COLO668 (cell line): Measurements from ENCODE around the gene SMAP2.

Experiments
- DNase-seq: peaks from one replicate; lab custom pipeline; 2025; ENCODE audit not compliant: unreplicated experiment; lab: John Stamatoyannopoulos, UW

The SMAP2 gene

DNA sequence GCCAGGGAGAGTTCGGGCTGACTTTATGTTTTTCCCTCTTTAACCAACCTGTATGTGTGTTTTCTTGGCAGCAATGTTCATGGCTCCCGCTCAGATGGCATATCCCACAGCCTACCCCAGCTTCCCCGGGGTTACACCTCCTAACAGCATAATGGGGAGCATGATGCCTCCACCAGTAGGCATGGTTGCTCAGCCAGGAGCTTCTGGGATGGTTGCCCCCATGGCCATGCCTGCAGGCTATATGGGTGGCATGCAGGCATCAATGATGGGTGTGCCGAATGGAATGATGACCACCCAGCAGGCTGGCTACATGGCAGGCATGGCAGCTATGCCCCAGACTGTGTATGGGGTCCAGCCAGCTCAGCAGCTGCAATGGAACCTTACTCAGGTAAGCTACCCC lies 43.2 kb downstream of the SMAP2 start:
- DNase-seq, result no peak

DNA sequence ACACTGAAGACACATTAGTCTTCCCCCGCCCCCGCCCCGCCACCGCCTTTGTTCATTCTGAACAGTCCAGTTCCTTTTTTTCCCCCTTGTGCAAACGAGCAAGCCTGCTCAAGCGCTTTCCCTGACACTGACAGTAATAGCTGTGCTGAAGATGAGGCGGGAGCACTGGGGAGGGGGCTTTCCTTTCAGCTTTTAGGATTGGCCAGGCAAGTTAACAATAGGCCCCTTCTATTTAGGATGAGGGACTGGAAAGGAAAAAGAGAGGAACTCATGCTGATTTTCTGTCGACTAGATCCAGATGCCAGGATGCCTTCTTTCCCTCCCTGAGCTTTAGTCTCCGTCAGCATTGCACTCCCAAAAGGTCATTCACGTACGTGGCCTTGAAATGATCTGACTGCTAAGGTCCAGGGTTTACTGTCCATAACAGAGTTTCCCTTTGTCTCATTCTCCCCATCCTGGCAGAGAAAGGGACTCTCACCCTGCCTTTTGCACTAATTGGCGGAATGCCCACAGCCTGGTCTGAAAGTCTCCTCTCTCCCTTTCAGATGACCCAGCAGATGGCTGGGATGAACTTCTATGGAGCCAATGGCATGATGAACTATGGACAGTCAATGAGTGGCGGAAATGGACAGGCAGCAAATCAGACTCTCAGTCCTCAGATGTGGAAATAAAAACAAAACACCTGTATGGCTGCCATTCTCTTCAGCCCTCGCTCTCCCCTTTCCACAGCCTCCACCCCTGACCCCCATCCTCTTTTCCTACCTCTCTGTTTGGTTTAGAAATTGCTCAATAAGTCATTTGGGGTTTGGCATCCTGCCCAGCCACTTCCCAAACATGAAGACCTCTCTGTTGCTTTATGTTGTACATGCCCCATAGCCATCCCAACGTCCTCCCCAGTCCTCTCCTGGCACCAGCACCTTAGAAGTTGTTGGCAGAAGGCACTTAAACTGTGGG lies 48.2 kb downstream of the SMAP2 start:
- DNase-seq, result peak; percentile 100

DNA sequence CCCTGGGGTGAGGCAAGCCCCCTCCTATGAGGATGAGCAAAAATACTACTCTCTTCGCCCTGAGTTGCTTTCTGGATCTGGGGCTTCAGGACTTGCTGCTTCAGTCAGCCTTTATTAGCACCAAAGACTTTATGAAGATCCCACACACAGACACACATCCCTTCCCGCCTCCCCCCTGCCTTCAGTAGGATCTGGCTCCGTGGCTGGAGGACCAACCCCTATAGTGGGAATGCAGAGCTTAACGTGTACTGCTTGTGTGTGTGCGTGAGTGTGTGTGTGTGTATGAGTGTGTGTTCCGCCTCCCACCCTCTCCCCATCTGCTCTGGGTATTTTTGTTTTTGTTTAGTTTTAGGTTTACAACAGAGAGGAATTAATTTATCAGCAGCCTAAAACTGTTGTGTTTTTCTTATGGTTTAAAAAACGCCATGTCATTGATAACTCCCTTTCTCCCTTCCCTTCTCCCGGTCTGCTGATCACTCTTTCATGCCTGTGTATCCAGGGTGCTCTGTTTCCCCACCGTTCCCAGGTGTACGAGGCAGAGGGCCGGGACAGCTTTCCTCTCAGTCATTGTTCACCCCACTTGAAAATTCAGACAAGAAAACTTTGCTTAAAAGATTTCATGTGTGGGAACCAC lies 49.2 kb downstream of the SMAP2 start:
- DNase-seq, result no peak

DNA sequence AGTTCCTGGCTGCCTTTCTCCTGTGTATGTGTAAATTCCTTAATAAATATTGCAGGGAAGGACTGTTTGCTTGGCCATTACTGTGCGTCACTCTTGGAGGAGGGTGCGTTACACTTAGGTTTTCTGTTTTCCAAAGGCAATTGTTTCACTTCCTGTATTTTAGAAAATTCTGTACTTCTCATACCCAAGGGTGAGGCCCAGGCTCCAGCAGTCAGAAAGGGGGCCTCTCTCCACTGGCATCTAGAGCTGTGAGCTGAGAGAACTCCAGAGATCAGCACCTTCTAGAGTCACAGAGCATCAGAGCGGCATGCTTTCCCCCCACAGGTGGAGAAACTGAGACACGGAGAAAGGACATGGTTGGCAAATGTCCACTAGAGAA lies 49.7 kb downstream of the SMAP2 start:
- no peak for DNase-seq

DNA sequence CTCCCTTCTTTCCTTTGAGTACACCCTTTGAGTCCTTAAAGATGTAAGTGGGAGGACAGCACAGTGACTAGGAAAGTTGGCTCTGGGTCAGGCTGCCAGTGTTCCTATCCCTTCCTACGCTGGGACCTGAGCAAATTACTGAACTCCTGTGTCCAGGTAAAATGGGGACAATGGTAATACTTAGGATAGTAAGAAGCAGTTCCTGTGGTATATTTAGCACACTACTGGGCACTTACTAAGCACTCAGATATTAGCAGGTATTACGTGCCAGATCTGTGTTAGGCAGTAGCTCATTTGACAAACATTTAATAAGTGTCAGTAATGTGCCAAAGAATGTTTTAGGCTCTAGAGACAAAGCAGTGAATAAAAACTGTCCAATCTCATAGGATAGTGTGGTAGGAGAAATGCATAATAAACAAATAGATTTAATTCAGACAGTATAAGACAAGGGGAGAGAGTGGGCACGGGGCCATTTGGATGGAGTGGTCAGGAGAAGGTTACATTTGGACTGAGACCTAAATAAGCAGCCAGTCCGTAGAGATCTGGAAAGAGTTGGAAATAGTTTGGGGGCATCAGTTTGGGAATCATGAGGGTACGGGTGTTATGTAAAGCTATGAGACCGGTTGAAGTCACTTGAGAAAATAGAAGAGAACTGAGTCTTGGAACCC lies 50.6 kb downstream of the SMAP2 start:
- no peak for DNase-seq

DNA sequence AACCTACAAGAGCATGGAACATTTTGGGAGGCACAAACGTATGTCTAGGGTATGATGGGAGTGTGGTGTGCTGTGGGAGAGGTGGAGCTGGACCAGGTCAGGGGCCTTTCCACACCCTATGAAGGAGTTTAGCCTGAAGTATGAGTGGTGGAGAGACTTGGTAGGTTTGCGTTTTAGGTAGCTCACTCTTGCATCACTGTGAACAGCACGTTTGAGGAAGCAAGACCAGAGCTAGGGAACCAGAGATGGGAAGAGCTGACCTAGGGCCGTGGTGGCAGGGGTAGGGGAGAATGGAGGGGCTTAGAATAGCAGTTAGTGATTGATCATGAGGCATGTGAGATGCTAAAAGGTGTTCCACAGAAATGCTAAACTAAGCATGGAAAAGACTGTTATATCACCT lies 51.7 kb downstream of the SMAP2 start:
- no peak for DNase-seq

DNA sequence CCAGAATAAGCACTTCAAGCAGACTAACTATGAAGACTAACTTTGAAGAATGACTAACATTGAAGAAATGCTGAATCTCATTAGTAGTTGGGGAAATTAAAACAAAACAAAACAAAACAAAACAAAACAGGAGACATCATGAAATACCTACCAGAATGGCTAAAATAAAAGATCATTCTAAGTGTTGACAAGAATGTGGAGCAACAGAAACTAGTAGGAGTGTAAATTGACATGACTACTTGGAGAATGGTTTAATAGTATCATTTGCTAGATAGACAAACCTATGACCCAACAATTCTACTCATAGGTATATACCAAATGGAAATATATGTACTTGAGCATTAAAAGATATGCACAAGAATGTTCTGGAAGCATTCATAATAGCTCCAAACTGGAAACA lies 57.9 kb downstream of the SMAP2 start:
- no peak for DNase-seq

DNA sequence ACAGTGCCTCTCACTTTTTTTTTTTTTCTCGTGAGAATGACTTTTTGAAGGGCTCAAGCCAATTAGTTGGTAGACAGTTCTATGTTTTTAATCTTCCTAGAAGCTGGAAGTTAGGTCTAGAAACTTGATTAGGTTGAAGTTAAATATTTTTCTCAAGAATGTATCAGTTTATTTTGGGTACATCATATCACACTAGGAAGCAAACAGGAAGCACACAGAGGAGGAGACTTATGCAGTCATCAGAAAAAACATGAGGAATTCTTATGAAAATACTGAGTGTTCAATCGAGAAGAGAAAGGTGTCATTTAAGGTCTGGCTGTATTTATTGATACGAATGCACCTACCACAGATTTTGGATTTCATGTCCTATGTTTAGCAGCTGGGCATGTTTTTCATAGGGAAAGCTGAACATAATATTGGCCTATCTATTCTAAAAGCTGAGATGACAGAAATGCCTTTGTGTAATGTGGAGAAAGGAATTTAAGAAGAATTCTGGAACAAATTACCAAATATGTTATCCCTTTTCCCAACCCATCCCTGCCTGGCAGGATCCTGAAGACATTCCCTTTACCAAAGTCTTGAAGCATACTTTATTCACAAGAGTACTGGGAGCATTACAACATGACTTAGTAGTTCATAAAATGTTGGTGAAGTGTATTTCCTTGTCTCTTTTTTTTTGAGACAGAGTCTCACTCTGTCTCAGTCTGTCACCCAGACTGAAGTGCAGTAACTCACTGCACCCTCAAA lies 59.3 kb downstream of the SMAP2 start:
- no peak for DNase-seq

DNA sequence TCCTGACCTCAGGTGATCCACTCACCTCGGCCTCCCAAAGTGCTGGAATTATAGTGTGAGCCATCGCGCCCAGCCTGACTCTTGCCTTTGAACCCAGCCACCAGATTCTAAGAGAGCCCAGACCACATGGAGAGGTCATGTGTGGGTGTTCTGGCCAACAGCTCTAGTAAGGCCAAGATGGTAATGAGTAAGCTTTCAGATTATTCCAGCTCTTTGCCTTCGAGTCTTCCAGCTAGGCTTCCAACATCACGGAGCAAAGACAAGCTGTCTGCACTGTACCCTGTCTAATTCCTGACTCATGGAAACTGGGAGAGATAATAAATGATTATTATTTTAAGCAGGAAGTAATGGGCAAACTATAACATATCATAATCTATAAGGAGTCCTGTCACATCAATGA lies 61.9 kb downstream of the SMAP2 start:
- DNase-seq, result no peak

DNA sequence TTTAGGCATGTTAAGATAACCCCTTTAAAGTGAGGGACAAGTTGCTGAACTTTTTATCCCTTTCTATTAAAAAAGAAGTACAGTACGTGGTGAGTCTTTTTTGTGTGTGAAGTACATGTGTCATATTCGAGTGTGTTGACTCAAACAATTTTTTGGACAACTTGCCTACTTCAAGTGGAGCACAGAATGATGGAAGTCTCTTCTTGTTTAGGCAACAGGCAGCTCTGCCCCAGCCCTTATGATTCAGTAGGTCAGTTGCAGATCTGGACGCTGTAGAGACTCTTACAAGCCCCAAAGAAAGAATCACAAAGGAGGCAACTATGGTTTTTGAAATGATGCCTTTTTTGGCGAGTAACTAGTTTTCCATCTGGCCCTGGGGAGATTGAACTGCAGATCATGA lies 62.3 kb downstream of the SMAP2 start:
- DNase-seq, result no peak

DNA sequence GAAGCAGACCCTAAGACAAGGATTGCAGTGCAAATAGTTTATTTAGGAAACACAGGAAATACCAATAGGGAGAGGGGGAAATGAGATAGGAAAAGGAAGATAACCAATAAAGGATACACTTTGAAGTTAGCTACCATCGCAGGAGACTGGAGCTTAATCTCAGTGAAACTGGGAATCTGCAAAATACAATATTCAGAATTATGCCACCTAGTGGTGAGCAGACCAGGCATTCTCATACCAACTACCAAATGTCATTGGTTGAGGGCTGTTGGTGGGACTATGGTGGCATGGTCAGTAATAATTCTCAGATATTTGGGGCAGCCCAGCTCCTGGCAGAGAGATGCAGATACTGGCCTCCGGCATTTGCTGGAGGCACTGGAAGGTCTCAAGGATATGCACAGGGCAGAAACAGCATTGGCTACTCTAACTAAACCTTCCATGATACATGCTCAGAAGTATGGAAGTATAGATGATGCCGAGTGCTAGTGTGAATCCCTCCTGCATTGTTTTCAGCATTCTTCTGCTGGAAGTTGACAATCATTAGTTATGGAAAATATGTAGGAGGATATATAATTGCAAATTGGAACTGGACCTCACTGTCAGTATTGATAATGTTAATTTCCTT lies 65.0 kb downstream of the SMAP2 start:
- peak; percentile 95 for DNase-seq

DNA sequence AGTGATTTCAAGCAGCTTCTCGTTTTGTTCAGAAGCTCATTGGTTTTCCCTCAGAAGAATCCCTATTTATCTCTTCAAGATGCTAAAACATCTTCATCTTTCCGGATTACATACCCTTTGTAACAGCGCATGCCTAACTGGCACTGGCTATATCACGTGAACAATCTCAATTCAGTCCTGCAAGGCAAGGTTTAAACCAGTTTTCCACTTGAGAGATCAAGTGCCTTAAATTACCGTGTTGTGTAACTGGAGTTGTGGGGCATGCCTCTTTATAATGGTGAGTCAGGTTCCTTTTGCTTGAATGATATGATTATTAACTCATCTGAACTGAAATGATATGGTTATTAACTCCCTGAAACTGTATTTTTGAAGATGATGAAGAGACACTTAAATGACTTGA lies 65.7 kb downstream of the SMAP2 start:
- DNase-seq, result no peak

DNA sequence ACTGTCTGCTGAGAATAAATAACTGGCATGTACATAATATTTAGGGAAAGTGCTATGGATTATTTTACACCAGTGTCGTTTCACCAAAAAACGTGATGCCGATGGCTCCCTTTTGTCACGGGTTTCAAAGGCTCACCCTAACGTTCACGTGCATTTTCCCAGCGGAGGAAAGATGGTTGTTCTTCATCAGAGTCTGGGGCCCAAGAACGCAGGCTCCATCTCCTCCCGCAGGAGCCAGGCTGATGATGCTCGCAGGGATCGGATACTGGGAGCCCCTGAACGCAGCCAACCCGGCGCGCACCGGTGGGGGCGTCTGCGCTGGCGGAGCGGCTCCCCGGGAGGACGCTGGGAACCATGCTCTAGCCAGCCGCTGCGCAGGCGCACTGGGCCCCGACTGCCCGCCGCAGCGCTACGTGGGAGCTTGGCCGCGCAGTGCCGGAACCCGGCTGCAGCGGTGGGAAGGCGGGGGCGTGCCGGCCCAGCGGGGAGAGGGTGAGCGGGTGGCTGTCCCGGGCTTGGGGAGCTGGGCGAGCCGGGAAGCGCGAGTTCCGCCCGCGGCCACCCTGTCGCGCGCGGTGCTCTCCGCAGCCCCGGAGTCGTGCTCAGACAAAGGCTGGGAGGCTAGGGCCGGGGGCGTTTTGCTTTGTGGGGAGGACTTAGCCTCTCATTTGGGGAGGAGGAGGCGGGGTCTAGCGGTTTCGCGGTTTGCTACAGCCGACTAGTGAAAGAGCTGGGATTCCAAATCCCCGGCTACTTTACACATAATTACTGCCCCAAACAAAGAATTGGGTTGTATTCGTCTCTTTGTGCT lies 76.4 kb downstream of the SMAP2 start, which contains the start of gene ZFP69B:
ZFP69B (plus strand) TSS at position 793 of the 811 bp plus-strand sequence. CDS start 486 bp downstream, outside the sequence.
- DNase-seq, result peak; percentile 100

DNA sequence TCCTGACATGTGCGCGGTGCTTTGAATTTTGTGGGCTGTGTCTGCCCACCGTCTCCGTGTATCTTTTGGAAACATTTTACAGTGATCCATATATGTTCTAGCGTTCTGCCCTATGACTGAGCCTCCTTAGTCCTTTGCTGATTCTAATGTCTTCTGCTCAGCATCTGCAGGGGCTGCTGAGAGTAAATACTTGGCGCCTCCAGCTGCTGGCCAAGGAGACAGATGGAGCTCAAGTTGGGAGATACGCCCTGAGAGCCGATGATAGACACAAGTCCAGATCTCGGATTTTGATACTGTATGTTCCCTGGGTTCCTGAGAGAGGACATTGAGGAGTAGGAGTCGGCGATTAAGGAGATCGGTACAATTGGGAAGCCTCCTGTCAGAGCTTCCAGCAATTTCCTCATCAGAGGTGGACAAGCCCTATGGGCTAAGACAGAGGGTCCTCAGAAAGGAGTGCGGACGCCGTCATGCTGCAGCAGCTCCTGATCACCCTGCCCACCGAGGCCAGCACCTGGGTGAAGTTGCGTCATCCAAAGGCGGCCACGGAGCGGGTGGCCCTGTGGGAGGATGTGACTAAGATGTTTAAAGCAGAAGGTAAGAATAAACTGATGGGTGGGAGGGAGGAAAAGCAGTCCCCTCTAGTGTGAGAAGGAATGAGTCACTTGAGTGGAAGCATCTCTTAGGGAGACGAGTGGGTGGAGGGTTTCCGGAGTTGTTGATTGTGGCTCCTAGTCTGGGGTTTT lies 77.1 kb downstream of the SMAP2 start:
- DNase-seq, result peak; percentile 100

DNA sequence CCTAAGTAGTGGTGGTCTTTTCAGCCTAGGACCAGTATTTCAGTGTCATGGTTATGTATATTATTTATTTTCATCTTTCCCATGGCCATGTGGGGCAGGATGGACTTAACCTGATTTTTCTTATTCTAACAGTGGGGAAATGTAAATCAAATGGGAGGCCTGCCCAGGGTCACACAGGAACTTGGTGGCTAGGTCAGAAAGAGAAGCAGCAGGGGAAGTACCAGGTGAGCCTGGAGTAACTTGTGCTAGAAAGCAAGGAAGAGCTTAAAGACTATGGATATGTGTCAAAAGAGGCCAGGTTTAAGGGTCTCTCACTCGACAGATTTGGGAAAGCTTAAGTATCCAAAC lies 77.7 kb downstream of the SMAP2 start:
- DNase-seq, result no peak

DNA sequence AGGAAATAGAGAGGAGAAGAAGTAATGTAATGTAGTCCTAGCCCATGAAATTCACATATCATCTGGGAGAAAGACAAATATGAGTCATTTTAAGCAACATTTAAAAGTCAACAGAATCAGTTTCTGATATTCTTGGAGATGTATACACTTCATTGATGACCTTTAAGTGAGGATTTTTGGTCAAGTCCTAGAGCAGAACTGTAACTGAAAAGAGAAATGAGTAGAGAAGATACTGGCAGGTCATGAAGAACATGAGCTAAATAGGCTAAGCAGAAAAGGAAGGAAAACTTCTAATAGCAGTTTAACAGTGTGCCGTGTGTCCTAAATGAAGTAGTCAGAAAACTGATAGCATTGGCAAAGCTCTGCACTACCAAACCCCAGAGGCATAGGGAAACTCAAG lies 81.3 kb downstream of the SMAP2 start:
- DNase-seq, result no peak

DNA sequence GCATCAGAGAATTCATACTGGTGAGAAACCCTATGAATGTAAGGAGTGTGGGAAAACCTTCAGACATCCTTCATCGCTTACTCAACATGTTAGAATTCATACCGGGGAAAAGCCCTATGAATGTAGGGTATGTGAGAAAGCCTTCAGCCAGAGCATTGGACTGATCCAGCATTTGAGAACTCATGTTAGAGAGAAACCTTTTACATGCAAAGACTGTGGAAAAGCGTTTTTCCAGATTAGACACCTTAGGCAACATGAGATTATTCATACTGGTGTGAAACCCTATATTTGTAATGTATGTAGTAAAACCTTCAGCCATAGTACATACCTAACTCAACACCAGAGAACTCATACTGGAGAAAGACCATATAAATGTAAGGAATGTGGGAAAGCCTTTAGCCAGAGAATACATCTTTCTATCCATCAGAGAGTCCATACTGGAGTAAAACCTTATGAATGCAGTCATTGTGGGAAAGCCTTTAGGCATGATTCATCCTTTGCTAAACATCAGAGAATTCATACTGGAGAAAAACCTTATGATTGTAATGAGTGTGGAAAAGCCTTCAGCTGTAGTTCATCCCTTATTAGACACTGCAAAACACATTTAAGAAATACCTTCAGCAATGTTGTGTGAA lies 89.5 kb downstream of the SMAP2 start:
- no peak for DNase-seq

DNA sequence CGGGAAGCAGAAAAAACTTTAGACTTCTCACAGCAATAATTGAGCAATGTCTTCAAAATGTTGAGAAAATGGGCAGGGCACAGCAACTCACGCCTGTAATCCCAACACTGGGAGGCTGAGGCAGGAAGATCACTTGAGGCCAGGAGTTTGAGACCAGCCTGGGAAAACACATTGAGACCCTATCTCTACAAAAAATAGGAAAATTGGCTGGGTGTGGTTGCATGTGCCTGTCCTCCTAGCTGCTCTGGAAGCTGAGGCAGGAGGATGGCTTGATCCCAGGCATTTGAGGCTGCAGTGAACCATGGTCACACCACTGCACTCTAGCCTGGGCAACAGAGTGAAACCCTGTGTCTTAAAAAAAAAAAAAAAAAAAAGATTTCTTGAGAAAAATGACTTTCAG lies 95.8 kb downstream of the SMAP2 start:
- DNase-seq, result no peak
